Uterus (tissue), 4 donors: ENCODE measurements around the gene C14orf180. TPM values are rescaled to one million over a fixed set of nuclear protein-coding genes. Genes with fewer than 3 reads are reported as not detected.
A peak's percentile ranks its signal among the peaks of the same experiment; 100 is the strongest.

Source experiments
- DNase-seq, 2 donors: peaks; one replicate each; pipeline ENCODE4 v3.0.0-alpha.2; 2019 to 2020
- H3K27ac ChIP-seq, 2 donors: fragments of 200-600 bp; sonication (generic); 1 replicate in 1 of 2; 2 replicates in 1 of 2; pipeline ENCODE4 v1.5.1; 2016 to 2018
- H3K27me3 ChIP-seq, 2 donors: fragments of 200-600 bp; sonication (generic); one replicate each; pipeline ENCODE4 v1.5.1; 2018 to 2019; ENCODE audit warnings: control low read depth in 1 of 2
- H3K36me3 ChIP-seq, 2 donors: fragments of 200-600 bp; sonication (generic); one replicate each; pipeline ENCODE4 v1.5.1; 2019; ENCODE audit warnings: control low read depth in 1 of 2
- H3K4me1 ChIP-seq, 2 donors: fragments of 200-600 bp; sonication (generic); one replicate each; pipeline ENCODE4 v1.5.1; 2018 to 2019; ENCODE audit warnings: control low read depth in 1 of 2
- H3K4me3 ChIP-seq, 2 donors: fragments of 200-600 bp; sonication (generic); 1 replicate in 1 of 2; 2 replicates in 1 of 2; pipeline ENCODE4 v1.5.1; 2018 to 2019; ENCODE audit warnings: mild to moderate bottlenecking in 1 of 2
- H3K9me3 ChIP-seq, 2 donors: fragments of 200-600 bp; sonication (generic); one replicate each; pipeline ENCODE4 v1.5.1; 2019; ENCODE audit warnings: control low read depth in 1 of 2
- POLR2A ChIP-seq, 2 donors: fragments of 450-650 bp; IDR thresholded peaks; one replicate each; pipeline ENCODE4 v1.6.1; 2016; ENCODE audit warnings: antibody characterized with exemption in 2 of 2, mild to moderate bottlenecking in 1 of 2, moderate library complexity in 1 of 2
- intact Hi-C: fragments of 100-400 bp; cut with DNase I; formaldehyde crosslinking; loops from one replicate; pipeline ENCODE4 v1.15.1; 2023; ENCODE audit warnings: low total_unique reads
- total RNA-seq, 4 donors: library from RNA; depleted of rRNA in 3 of 4; stranded (reverse); fragments of >200 nt in 3 of 4; gene quantifications; one replicate each; pipeline versions ENCODE4 v1.1.0 to v1.2.4, GENCODE V29; 2014 to 2023
- TF ChIP-seq, protein P1 (sequence below), 4 experiments: fragments of 200-600 bp in 2 of 4; fragments of 450-650 bp in 2 of 4; sonication (generic) in 2 of 4; IDR thresholded peaks; one replicate each; pipeline ENCODE4 v1.5.1; 2016 to 2019; ENCODE audit warnings: antibody characterized with exemption in 4 of 4, mild to moderate bottlenecking in 2 of 4, moderate library complexity in 1 of 4
- donor health status: DM: yes; HTN: yes; CAD: no.

Gene C14orf180
- total RNA-seq, 4 donors from 2014 or later, result 0.21 to 2.1 (median 0.26) TPM; not detected in 1

GRCh38 chr14:104561632-104562495 is 17.7 kb upstream of the C14orf180 start:
- H3K4me1 ChIP-seq, result no peaks in the 10 kb centered on the region
- intact Hi-C loops, result loop anchor here (10.0 kb wide), 1 partner anchor 427 kb away; the partner anchor contains the start of gene KIF26A

DNA sequence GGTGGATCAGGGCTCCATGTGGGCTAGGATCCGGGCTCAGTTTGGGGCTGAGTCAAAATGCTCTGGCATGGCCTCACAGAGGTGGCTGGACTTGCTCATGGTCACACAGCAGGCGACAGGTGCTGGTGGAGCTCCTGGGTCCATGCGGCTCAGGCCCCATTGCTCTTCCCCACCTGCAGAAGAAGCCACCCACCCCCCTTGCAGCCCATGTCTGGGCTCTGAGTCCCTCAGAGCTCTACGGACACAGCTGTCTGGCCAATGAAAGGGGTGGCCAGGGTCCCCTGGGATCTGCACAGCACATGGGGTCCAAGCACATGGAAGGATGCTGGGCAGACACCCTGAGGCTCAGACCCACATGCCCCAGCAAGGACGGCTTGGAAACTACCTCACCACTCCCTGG is 17.0 kb upstream of the C14orf180 start:
- TF ChIP-seq POLR2A (IDR thresholded peaks at IDR 0.05), result no peak
- TF ChIP-seq, protein P1, sequence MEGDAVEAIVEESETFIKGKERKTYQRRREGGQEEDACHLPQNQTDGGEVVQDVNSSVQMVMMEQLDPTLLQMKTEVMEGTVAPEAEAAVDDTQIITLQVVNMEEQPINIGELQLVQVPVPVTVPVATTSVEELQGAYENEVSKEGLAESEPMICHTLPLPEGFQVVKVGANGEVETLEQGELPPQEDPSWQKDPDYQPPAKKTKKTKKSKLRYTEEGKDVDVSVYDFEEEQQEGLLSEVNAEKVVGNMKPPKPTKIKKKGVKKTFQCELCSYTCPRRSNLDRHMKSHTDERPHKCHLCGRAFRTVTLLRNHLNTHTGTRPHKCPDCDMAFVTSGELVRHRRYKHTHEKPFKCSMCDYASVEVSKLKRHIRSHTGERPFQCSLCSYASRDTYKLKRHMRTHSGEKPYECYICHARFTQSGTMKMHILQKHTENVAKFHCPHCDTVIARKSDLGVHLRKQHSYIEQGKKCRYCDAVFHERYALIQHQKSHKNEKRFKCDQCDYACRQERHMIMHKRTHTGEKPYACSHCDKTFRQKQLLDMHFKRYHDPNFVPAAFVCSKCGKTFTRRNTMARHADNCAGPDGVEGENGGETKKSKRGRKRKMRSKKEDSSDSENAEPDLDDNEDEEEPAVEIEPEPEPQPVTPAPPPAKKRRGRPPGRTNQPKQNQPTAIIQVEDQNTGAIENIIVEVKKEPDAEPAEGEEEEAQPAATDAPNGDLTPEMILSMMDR (IDR thresholded peaks at IDR 0.05), result no peak
- Histone ChIP-seq H3K27ac (no peak overlapping the region), H3K27me3 (peaks cover 0 to 9% of the 10 kb centered on the region in 2 donors), H3K4me3 (no peak overlapping the region), H3K36me3 (no peaks in the 10 kb centered on the region), H3K4me1 (no peaks in the 10 kb centered on the region), H3K9me3 (no peaks in the 10 kb centered on the region)
- DNase-seq, result no peak
- intact Hi-C loops, result loop anchor here (10.0 kb wide), 1 partner anchor 428 kb away; the partner anchor contains the start of gene KIF26A

More at GRCh38 chr14:104561632-104562495, 17.7 kb upstream of the C14orf180 start:
- Histone ChIP-seq H3K27ac (no peak overlapping the region), H3K36me3 (no peaks in the 10 kb centered on the region), H3K4me3 (no peak overlapping the region), H3K9me3 (no peaks in the 10 kb centered on the region), H3K27me3 (peaks cover 0 to 9% of the 10 kb centered on the region in 2 donors)
- no peak for TF ChIP-seq POLR2A (IDR thresholded peaks at IDR 0.05)
- TF ChIP-seq, protein P1 (IDR thresholded peaks at IDR 0.05), result no peak
- no peak for DNase-seq

DNA sequence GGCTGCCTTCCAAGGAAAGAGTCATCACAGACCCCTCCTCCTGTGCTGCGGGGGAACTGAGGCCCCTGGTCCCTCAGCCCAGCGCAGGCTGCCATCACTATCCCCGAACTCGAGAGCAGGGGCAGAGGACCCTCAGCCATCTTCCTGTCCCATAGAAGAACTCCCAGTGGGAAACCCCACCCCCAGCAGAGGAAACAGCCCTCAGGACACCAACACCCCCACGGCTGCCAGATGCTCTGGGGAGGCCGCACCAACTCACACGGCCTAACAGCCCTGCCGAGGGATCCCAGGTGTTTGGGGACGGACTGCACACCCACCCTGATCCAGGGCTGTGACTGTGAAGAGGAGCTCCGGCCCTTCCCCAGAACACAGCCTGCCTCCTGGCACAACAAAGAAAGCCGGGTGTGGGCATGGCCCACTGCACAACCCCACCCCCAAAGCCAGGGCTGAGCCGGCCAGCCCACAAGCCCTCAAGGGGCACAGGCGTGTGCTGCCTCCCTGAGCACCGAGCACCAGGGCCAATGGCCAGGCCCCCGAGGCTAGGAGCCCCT is 16.3 kb upstream of the C14orf180 start:
- Histone ChIP-seq H3K27ac (no peak overlapping the region), H3K9me3 (no peaks in the 10 kb centered on the region), H3K36me3 (no peaks in the 10 kb centered on the region), H3K4me1 (no peaks in the 10 kb centered on the region), H3K27me3 (peaks cover 0 to 9% of the 10 kb centered on the region in 2 donors), H3K4me3 (no peak overlapping the region)
- intact Hi-C loops, result loop anchor here (10.0 kb wide), 1 partner anchor 428 kb away; the partner anchor contains the start of gene KIF26A
- TF ChIP-seq, protein P1 (IDR thresholded peaks at IDR 0.05), result no peak
- TF ChIP-seq POLR2A (IDR thresholded peaks at IDR 0.05), result no peak
- DNase-seq, result no peak

- DNase-seq, result peak; percentile 47 to 51
- Histone ChIP-seq H3K36me3 (no peaks in the 10 kb centered on the region), H3K4me3 (no peak overlapping the region), H3K4me1 (no peaks in the 10 kb centered on the region), H3K27me3 (peaks cover 0 to 9% of the 10 kb centered on the region in 2 donors), H3K27ac (no peak overlapping the region), H3K9me3 (no peaks in the 10 kb centered on the region)
- intact Hi-C loops, result loop anchor here (10.0 kb wide), 1 partner anchor 429 kb away; the partner anchor contains the start of gene KIF26A
- no peak for TF ChIP-seq POLR2A (IDR thresholded peaks at IDR 0.05)
- TF ChIP-seq, protein P1 (IDR thresholded peaks at IDR 0.05), result peak; percentile 46 to 85 (median 76)
Observed at GRCh38 chr14:104563742-104564615, 15.6 kb upstream of the C14orf180 start.
